A673 (cell line): ENCODE results near the gene IQCE.

Experiments used
- CTCF ChIP-seq: fragments of 300-800, 200-600 bp; sonication (generic); conservative IDR thresholded peaks from 2 replicates; pipeline ENCODE4 v1.5.1; 2017; ENCODE audit warnings: low read depth, mild to moderate bottlenecking, antibody characterized with exemption, low read length, moderate library complexity, mixed read lengths
- EZH2 ChIP-seq: fragments of 200-600 bp; sonication (generic); IDR thresholded peaks from 2 replicates; pipeline ENCODE4 v1.6.1; 2017; ENCODE audit warnings: borderline replicate concordance, low read depth, mild to moderate bottlenecking, mixed read lengths, antibody characterized with exemption, low read length; ENCODE audit not compliant: poor library complexity, severe bottlenecking

GRCh38 chr7:2539031-2539911 lies 19.5 kb upstream of the IQCE start:
- TF ChIP-seq CTCF = no peak
- no peak for TF ChIP-seq EZH2
